ENCODE measurements around the gene PSMB4. TPM values are rescaled to one million over a fixed set of nuclear protein-coding genes. Genes with fewer than 3 reads are reported as not detected.

The PSMB4 gene
- total RNA-seq, 1 experiment from 2014 or later: 414 TPM

DNA sequence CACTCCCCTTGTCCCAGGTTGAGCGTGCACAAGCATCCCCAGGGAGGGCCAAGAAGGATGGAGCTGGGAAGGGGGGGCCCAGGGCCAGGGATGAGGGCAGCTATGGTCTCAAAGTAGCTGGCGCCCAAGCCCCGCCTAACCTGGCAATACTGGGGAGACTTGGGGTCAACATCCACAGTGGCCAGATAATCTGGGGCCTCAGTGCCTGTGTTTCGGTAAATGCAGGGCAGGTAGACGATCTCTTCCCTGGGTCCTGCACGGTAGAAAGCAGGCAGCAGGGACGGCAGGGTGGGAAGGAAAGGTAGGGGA is 30.1 kb upstream of the PSMB4 start:
- no peak overlapping the region for H3K4me3 Mint-ChIP-seq
- ChIA-PET CTCF (interaction anchor here (1.1 to 1.9 kb wide), 8 partner anchors 10 to 348 kb away, joined by 3 to 11 read pairs (median 4); partner anchors contain the start of genes CGN and PSMB4), POLR2A (no interaction called here)
- DNase-seq (ENCODE audit: low spot score) (no peak), ATAC-seq (no peak)
- H3K4me1 Mint-ChIP-seq: peaks cover 24% of the 10 kb centered on the region
- H3K27ac Mint-ChIP-seq: no peak overlapping the region
- H3K36me3 Mint-ChIP-seq: peaks cover 3% of the 10 kb centered on the region
- peaks cover under 1% of the 10 kb centered on the region for H3K9me3 Mint-ChIP-seq
- H3K27me3 Mint-ChIP-seq (ENCODE audit: low read depth): no peaks in the 10 kb centered on the region
- no peak for TF ChIP-seq ZNF232 (CRISPR knock-in tag; IDR thresholded peaks at IDR 0.05)

- Mint-ChIP-seq H3K4me1 (peaks cover 24% of the 10 kb centered on the region), H3K4me3 (no peak overlapping the region), H3K27me3 (ENCODE audit: low read depth) (no peaks in the 10 kb centered on the region), H3K27ac (no peak overlapping the region), H3K36me3 (no peaks in the 10 kb centered on the region; the same call in 1 of the 2 replicates), H3K9me3 (no peaks in the 10 kb centered on the region)
- DNase-seq (ENCODE audit: low spot score) (no peak), ATAC-seq (peak; percentile 14; the same call in 1 of the 2 replicates)
- no peak for TF ChIP-seq ZNF138 (CRISPR knock-in tag; conservative IDR thresholded peaks at IDR 0.05)
- no peak for TF ChIP-seq KAT7 (CRISPR knock-in tag; IDR thresholded peaks at IDR 0.05; ENCODE audit: borderline replicate concordance)
- no peak for TF ChIP-seq CREB1 (CRISPR knock-in tag; IDR thresholded peaks at IDR 0.05)
- TF ChIP-seq GTF2I (CRISPR knock-in tag; conservative IDR thresholded peaks at IDR 0.05): no peak
- no peak for TF ChIP-seq TEAD1 (CRISPR knock-in tag; IDR thresholded peaks at IDR 0.05)
- TF ChIP-seq JAZF1 (CRISPR knock-in tag; IDR thresholded peaks at IDR 0.05): no peak
- no peak for TF ChIP-seq NFE2L1 (CRISPR knock-in tag; IDR thresholded peaks at IDR 0.05)
- TF ChIP-seq GABPB1 (CRISPR knock-in tag; IDR thresholded peaks at IDR 0.05): no peak
- TF ChIP-seq, protein P1, sequence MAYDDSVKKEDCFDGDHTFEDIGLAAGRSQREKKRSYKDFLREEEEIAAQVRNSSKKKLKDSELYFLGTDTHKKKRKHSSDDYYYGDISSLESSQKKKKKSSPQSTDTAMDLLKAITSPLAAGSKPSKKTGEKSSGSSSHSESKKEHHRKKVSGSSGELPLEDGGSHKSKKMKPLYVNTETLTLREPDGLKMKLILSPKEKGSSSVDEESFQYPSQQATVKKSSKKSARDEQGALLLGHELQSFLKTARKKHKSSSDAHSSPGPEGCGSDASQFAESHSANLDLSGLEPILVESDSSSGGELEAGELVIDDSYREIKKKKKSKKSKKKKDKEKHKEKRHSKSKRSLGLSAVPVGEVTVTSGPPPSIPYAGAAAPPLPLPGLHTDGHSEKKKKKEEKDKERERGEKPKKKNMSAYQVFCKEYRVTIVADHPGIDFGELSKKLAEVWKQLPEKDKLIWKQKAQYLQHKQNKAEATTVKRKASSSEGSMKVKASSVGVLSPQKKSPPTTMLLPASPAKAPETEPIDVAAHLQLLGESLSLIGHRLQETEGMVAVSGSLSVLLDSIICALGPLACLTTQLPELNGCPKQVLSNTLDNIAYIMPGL (CRISPR knock-in tag; IDR thresholded peaks at IDR 0.05): no peak
- TF ChIP-seq ATF3 (CRISPR knock-in tag; conservative IDR thresholded peaks at IDR 0.05): no peak
- TF ChIP-seq RORB (CRISPR knock-in tag; IDR thresholded peaks at IDR 0.05): no peak
- CTCF ChIA-PET: interaction anchor here (0.6 to 1.9 kb wide), 11 partner anchors 10 to 348 kb away, joined by 3 to 11 read pairs (median 5); partner anchors contain the start of genes CGN and PSMB4
- POLR2A ChIA-PET: interaction anchor here (0.7 kb wide), 1 partner anchor 88 kb away, joined by 3 read pairs; the partner anchor contains the start of gene ZNF687
Measured at GRCh38 chr1:151369621-151370048, 29.7 kb upstream of the PSMB4 start.

DNA sequence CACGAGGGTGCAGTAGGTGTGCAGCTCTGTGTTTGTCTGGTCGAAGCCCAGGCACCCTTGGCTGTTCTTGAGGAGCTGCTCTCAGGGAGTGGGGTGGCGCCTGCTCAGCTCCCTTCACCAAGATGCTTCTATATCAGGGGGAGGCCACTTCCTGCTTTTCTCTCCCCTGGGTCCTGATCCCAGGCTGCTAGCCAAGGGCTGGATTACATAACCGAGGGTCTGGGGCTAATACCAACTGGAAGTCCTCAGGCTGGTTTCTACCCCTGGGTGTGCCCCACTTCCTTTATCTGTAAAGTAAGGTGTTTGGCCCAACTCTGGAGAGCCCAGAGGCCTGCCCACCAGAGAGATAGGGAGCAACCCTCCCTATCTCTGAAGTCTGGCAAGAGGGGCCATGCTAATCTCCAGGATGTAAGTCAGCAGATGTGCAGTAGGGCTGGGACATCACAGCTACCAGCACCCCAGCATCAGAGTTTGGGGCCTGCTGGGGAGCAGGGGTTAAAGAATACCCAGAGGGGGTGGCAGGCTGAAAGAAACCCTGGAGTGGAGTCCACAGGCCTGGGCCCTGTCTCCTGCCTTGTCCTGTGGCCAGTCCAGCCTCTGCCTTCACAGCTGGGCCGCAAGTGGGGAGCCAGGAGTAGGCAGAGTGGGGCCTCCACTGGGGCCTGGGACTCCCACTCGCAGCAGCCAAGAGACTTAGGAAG is 29.0 kb upstream of the PSMB4 start:
- TF ChIP-seq ZNF121 (CRISPR knock-in tag; IDR thresholded peaks at IDR 0.05): no peak
- TF ChIP-seq, protein P2, sequence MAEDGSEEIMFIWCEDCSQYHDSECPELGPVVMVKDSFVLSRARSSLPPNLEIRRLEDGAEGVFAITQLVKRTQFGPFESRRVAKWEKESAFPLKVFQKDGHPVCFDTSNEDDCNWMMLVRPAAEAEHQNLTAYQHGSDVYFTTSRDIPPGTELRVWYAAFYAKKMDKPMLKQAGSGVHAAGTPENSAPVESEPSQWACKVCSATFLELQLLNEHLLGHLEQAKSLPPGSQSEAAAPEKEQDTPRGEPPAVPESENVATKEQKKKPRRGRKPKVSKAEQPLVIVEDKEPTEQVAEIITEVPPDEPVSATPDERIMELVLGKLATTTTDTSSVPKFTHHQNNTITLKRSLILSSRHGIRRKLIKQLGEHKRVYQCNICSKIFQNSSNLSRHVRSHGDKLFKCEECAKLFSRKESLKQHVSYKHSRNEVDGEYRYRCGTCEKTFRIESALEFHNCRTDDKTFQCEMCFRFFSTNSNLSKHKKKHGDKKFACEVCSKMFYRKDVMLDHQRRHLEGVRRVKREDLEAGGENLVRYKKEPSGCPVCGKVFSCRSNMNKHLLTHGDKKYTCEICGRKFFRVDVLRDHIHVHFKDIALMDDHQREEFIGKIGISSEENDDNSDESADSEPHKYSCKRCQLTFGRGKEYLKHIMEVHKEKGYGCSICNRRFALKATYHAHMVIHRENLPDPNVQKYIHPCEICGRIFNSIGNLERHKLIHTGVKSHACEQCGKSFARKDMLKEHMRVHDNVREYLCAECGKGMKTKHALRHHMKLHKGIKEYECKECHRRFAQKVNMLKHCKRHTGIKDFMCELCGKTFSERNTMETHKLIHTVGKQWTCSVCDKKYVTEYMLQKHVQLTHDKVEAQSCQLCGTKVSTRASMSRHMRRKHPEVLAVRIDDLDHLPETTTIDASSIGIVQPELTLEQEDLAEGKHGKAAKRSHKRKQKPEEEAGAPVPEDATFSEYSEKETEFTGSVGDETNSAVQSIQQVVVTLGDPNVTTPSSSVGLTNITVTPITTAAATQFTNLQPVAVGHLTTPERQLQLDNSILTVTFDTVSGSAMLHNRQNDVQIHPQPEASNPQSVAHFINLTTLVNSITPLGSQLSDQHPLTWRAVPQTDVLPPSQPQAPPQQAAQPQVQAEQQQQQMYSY (CRISPR knock-in tag; IDR thresholded peaks at IDR 0.05): peak; percentile 78
- ChIA-PET CTCF (interaction anchor here (0.6 to 1.9 kb wide), 11 partner anchors 9 to 347 kb away, joined by 3 to 11 read pairs (median 5); partner anchors contain the start of genes CGN and PSMB4), POLR2A (interaction anchor here (0.7 kb wide), 1 partner anchor 89 kb away, joined by 3 read pairs; the partner anchor contains the start of gene ZNF687)
- Mint-ChIP-seq H3K36me3 (no peaks in the 10 kb centered on the region; the same call in 1 of the 2 replicates), H3K9me3 (no peaks in the 10 kb centered on the region), H3K4me3 (no peak overlapping the region), H3K27me3 (ENCODE audit: low read depth) (no peaks in the 10 kb centered on the region), H3K4me1 (peaks cover 24% of the 10 kb centered on the region), H3K27ac (no peak overlapping the region)
- no peak for DNase-seq (ENCODE audit: low spot score)
- ATAC-seq: no peak

All from WTC11 (cell line).